Calu3 (cell line): ENCODE measurements around the gene C17orf113. TPM values are rescaled to one million over a fixed set of nuclear protein-coding genes. Genes with fewer than 3 reads are reported as not detected.

Experiments
- BruUV-seq: library from RNA; stranded (reverse); fragments of 400-500 nt; replicated peaks from 2 replicates; lab custom pipeline; 2021; lab: Mats Ljungman, UMichigan
- CTCF ChIA-PET: fragments of 300-600 bp; sonication (Branson Sonifier 250); formaldehyde crosslinking; loops from one replicate; lab custom pipeline; 2022; ENCODE audit warnings: antibody characterized with exemption; lab: Charles Lee
- DNase-seq: peaks from one replicate; pipeline ENCODE4 v3.0.0; 2022
- H3K27ac Mint-ChIP-seq: one replicate; pipeline ENCODE4 v1.8.0; 2022; ENCODE audit warnings: mixed read lengths; ENCODE audit not compliant: unreplicated experiment
- H3K27me3 Mint-ChIP-seq: one replicate; pipeline ENCODE4 v1.8.0; 2022; ENCODE audit warnings: mixed read lengths; ENCODE audit not compliant: unreplicated experiment
- H3K36me3 Mint-ChIP-seq: one replicate; pipeline ENCODE4 v1.8.0; 2022; ENCODE audit warnings: mild to moderate bottlenecking, moderate library complexity, mixed read lengths; ENCODE audit not compliant: insufficient read depth, unreplicated experiment
- H3K4me1 Mint-ChIP-seq: one replicate; pipeline ENCODE4 v1.8.0; 2022; ENCODE audit warnings: mild to moderate bottlenecking, low read depth, mixed read lengths; ENCODE audit not compliant: unreplicated experiment
- H3K4me3 Mint-ChIP-seq: one replicate; pipeline ENCODE4 v1.8.0; 2022; ENCODE audit warnings: mild to moderate bottlenecking, low read depth, moderate library complexity, mixed read lengths; ENCODE audit not compliant: unreplicated experiment
- H3K9me3 Mint-ChIP-seq: one replicate; pipeline ENCODE4 v1.8.0; 2022; ENCODE audit warnings: low read depth, mixed read lengths; ENCODE audit not compliant: unreplicated experiment
- CTCF ChIP-seq: fragments of 200-600 bp; IDR thresholded peaks from one replicate; pipeline ENCODE4 v1.8.0; 2022; ENCODE audit warnings: antibody characterized with exemption; ENCODE audit not compliant: unreplicated experiment
- intact Hi-C: fragments of 100-400 bp; cut with micrococcal nuclease; formaldehyde crosslinking; loops from one replicate; pipeline ENCODE4 v1.10.0; 2022; ENCODE audit not compliant: unreplicated experiment
- total RNA-seq: library from RNA; stranded (reverse); gene quantifications from 2 replicates; pipeline ENCODE4 v1.2.3, GENCODE V29; 2022

The C17orf113 gene
- total RNA-seq, 1 experiment from 2014 or later: 4.2 TPM

GRCh38 chr17:42009170-42009569 is 41.2 kb downstream of the C17orf113 start:
- Mint-ChIP-seq H3K4me3 (no peak overlapping the region), H3K9me3 (no peaks in the 10 kb centered on the region), H3K4me1 (peaks cover 62% of the 10 kb centered on the region), H3K27me3 (no peaks in the 10 kb centered on the region), H3K36me3 (peaks cover 35% of the 10 kb centered on the region), H3K27ac (no peak overlapping the region)
- no peak for DNase-seq
- CTCF ChIA-PET: interaction anchor here (0.5 to 1.3 kb wide), 3 partner anchors 8 to 157 kb away, joined by 3 to 7 read pairs (median 4); partner anchors contain the start of gene DNAJC7
- no TSS peak for BruUV-seq
- intact Hi-C loops: no loop called here
- TF ChIP-seq CTCF: no peak

DNA sequence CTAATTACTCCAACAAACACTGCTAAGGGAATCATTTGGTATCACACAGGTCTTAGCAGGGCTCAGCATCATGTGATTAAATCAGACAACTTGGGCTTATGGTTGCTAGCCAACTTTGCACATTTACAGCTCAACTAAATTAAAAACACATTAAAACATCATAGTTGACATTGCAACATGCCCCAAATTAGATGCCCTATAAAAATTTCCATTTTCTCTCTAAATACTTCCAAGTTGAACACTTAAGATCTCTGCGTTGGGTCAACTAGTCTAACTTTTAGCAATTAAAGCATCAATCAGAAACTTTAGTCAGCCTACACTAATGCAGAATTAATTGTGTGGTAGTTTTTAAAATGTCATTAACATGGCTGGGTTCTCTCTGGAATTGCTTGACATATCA is 45.2 kb downstream of the C17orf113 start:
- H3K4me3 Mint-ChIP-seq: no peak overlapping the region
- intact Hi-C loops: no loop called here

DNA sequence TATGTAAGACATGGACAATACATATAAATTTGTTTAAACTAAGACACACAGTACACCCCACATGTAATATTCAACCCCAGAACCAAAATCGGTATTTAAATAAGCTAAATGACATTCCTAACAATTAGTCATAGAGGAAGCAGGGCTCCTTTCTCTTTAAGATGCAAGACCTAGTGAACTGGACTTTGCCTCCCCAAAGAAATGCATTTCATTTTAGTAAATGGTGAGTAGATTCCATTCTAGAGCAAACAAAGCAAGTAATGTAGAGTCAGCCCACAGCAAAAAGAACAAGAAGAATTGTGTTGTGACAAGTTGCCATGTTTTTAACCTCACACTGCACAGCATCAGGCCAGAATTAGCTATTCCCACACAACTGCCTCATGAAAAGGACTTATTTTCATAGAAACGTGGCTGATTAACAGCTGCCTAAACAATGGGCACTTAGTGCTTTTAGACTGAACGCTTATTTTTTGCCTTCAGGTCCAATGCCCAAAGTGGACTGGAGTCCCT is 47.6 kb downstream of the C17orf113 start:
- intact Hi-C loops: no loop called here
- DNase-seq: no peak
- Mint-ChIP-seq H3K4me3 (peak overlapping the region; percentile 70), H3K9me3 (no peaks in the 10 kb centered on the region), H3K4me1 (peaks cover 64% of the 10 kb centered on the region), H3K36me3 (peaks cover 58% of the 10 kb centered on the region), H3K27me3 (no peaks in the 10 kb centered on the region), H3K27ac (peak overlapping the region; percentile 88)
- no peak for TF ChIP-seq CTCF
- CTCF ChIA-PET: interaction anchor here (0.6 to 5.8 kb wide), 14 partner anchors 12 to 1779 kb away, joined by 3 to 38 read pairs (median 4); partner anchors contain the start of genes CNP, DHX58, DNAJC7 and NKIRAS2
- BruUV-seq: no TSS peak

More for the DNA sequence above, 45.2 kb downstream of the C17orf113 start:
- no TSS peak for BruUV-seq
- no peaks in the 10 kb centered on the region for H3K9me3 Mint-ChIP-seq
- peaks cover 72% of the 10 kb centered on the region for H3K4me1 Mint-ChIP-seq
- TF ChIP-seq CTCF: no peak
- H3K27me3 Mint-ChIP-seq: no peaks in the 10 kb centered on the region
- no peak for DNase-seq
- peak overlapping the region; percentile 67 for H3K27ac Mint-ChIP-seq
- CTCF ChIA-PET: interaction anchor here (0.6 to 5.8 kb wide), 4 partner anchors 8 to 1105 kb away, joined by 3 to 38 read pairs (median 4); partner anchors contain the start of gene DNAJC7
- peaks cover 47% of the 10 kb centered on the region for H3K36me3 Mint-ChIP-seq

GRCh38 chr17:42002175-42002791 is 48.1 kb downstream of the C17orf113 start:
- H3K36me3 Mint-ChIP-seq: peaks cover 57% of the 10 kb centered on the region
- BruUV-seq: no TSS peak
- peak overlapping the region; percentile 88 for H3K27ac Mint-ChIP-seq
- CTCF ChIA-PET: interaction anchor here (0.6 to 5.8 kb wide), 13 partner anchors 11 to 357 kb away, joined by 3 to 38 read pairs (median 4); partner anchors contain the start of genes CNP, DHX58, DNAJC7 and NKIRAS2
- no peaks in the 10 kb centered on the region for H3K9me3 Mint-ChIP-seq
- H3K27me3 Mint-ChIP-seq: no peaks in the 10 kb centered on the region
- peaks cover 62% of the 10 kb centered on the region for H3K4me1 Mint-ChIP-seq
- no peak for DNase-seq
- no peak for TF ChIP-seq CTCF
- intact Hi-C loops: no loop called here
- peak overlapping the region; percentile 70 for H3K4me3 Mint-ChIP-seq
